ENCODE results near the gene RAB20. TPM values are rescaled to one million over a fixed set of nuclear protein-coding genes. Genes with fewer than 3 reads are reported as not detected.

RAB20 gene
- polyA plus RNA-seq, 2 donors = 1.0 to 2.3 TPM

DNA sequence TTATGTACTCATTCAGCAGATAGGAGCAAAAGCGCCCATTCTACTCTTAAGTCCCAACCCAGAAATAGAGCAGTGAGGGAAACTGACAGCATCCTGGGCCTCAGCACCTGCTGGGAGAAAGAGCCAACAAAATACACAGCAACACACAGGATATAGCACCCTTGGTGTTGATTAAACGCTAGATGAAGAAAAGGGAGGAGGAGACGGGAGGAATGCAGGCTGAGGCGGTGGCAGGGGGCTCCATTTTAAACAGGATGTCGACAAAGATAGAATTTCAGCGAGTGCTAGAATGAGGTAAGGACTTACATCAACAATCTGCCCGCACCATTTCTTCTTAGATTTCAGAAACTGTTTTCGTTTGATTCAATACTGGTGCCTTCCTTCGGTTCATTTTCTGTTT lies 4.6 kb upstream of the RAB20 start:
- Histone ChIP-seq H3K27me3 (ENCODE audit: control insufficient read depth in 1 of 2, insufficient read depth in 2 of 2, low read length in 2 of 2) (no peaks in the 10 kb centered on the region), H3K36me3 (ENCODE audit: control insufficient read depth in 2 of 2, insufficient read depth in 2 of 2, low read length in 1 of 2) (no peaks in the 10 kb centered on the region), H3K27ac (ENCODE audit: low read depth in 2 of 2, low read length in 1 of 2) (no peak overlapping the region), H3K9me3 (ENCODE audit: control insufficient read depth in 2 of 2, insufficient read depth in 1 of 2, low read depth in 1 of 2, low read length in 1 of 2) (no peaks in the 10 kb centered on the region), H3K4me3 (ENCODE audit: low read depth in 1 of 2, low read length in 2 of 2) (no peak overlapping the region), H3K4me1 (ENCODE audit: control insufficient read depth in 2 of 2, insufficient read depth in 2 of 2, low read length in 1 of 2) (peaks cover 0 to 4% of the 10 kb centered on the region in 2 donors)
- WGBS, 2 donors = 90 to 91% methylated on average over 9 of the region's 9 CpGs

DNA sequence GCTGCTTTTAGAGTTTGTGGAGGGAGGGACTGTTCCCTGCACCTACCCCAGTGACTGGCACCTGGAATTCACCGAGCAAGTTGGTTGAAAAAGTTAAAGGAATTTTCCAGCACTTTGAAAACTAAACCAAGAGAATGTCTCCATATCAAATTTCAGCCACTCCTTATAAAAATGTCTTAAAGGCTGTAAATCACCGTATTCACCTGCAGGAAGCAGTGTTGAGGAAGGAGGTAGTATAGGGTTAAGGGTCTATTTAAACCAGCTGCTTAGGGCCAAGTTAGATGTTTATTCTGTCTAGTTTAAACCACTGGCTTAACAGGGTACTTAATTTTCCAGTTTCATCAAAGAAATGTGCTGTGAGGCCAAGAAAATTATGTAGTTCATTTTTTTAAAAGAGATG lies 3.8 kb upstream of the RAB20 start:
- Histone ChIP-seq H3K27me3 (ENCODE audit: control insufficient read depth in 1 of 2, insufficient read depth in 2 of 2, low read length in 2 of 2) (no peaks in the 10 kb centered on the region), H3K27ac (ENCODE audit: low read depth in 2 of 2, low read length in 1 of 2) (no peak overlapping the region), H3K4me1 (ENCODE audit: control insufficient read depth in 2 of 2, insufficient read depth in 2 of 2, low read length in 1 of 2) (peaks cover 0 to 4% of the 10 kb centered on the region in 2 donors), H3K9me3 (ENCODE audit: control insufficient read depth in 2 of 2, insufficient read depth in 1 of 2, low read depth in 1 of 2, low read length in 1 of 2) (no peaks in the 10 kb centered on the region), H3K4me3 (ENCODE audit: low read depth in 1 of 2, low read length in 2 of 2) (no peak overlapping the region), H3K36me3 (ENCODE audit: control insufficient read depth in 2 of 2, insufficient read depth in 2 of 2, low read length in 1 of 2) (no peaks in the 10 kb centered on the region)
- 38 to 41% methylated on average over 2 of the region's 2 CpGs for WGBS, 2 donors

DNA sequence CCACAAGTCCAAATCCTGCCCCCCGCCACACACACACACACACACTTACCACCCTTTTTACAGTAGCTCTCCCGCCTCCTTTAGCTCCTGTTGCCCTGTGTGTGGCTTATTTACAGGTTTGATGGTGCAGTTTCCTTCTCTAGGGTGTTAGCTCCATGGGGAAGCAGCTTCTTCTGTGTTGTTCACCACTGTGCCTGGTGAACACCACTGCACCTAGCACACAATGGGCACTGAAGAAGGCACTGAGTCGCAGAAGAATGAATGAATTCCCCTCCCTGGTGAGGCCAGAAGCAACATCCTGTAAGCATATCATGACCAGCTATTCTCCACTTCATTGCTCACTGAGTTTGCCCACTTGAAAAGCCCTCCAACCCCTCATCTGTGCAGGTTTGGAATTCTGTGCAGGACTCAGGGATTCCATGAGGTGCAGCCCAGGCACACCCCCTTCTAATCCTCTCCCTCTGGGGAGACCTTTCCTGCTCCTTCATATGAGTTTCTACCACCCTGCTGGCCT lies 3.0 kb upstream of the RAB20 start:
- H3K4me3 ChIP-seq (ENCODE audit: low read depth in 1 of 2, low read length in 2 of 2) = no peak overlapping the region
- no peak overlapping the region for H3K27ac ChIP-seq (ENCODE audit: low read depth in 2 of 2, low read length in 1 of 2)
- H3K36me3 ChIP-seq (ENCODE audit: control insufficient read depth in 2 of 2, insufficient read depth in 2 of 2, low read length in 1 of 2) = no peaks in the 10 kb centered on the region
- H3K27me3 ChIP-seq (ENCODE audit: control insufficient read depth in 1 of 2, insufficient read depth in 2 of 2, low read length in 2 of 2) = no peaks in the 10 kb centered on the region
- WGBS, 2 donors = 93 to 95% methylated on average over 3 of the region's 3 CpGs
- H3K4me1 ChIP-seq (ENCODE audit: control insufficient read depth in 2 of 2, insufficient read depth in 2 of 2, low read length in 1 of 2) = peaks cover 0 to 4% of the 10 kb centered on the region in 2 donors
- no peaks in the 10 kb centered on the region for H3K9me3 ChIP-seq (ENCODE audit: control insufficient read depth in 2 of 2, insufficient read depth in 1 of 2, low read depth in 1 of 2, low read length in 1 of 2)

DNA sequence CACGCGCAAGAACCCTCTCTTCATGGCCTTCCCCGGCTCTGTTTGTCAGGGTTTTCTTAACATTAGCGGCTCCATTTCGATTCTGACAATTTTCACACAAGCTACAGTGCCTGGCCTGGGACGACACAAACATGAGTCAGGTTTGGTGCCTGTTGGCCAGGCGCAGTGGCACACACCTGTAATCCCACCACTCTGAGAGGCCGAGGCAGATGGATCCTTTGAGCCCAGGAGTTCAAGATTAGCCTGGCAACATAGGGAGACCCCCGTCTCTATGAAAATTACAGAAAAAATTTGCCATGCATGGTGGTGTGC lies 1.9 kb upstream of the RAB20 start:
- Histone ChIP-seq H3K4me1 (ENCODE audit: control insufficient read depth in 2 of 2, insufficient read depth in 2 of 2, low read length in 1 of 2) (peaks cover 0 to 4% of the 10 kb centered on the region in 2 donors), H3K4me3 (ENCODE audit: low read depth in 1 of 2, low read length in 2 of 2) (no peak overlapping the region), H3K36me3 (ENCODE audit: control insufficient read depth in 2 of 2, insufficient read depth in 2 of 2, low read length in 1 of 2) (no peaks in the 10 kb centered on the region), H3K27me3 (ENCODE audit: control insufficient read depth in 1 of 2, insufficient read depth in 2 of 2, low read length in 2 of 2) (no peaks in the 10 kb centered on the region), H3K9me3 (ENCODE audit: control insufficient read depth in 2 of 2, insufficient read depth in 1 of 2, low read depth in 1 of 2, low read length in 1 of 2) (no peaks in the 10 kb centered on the region), H3K27ac (ENCODE audit: low read depth in 2 of 2, low read length in 1 of 2) (no peak overlapping the region)
- 74 to 89% methylated on average over 9 of the region's 9 CpGs for WGBS, 2 donors

DNA sequence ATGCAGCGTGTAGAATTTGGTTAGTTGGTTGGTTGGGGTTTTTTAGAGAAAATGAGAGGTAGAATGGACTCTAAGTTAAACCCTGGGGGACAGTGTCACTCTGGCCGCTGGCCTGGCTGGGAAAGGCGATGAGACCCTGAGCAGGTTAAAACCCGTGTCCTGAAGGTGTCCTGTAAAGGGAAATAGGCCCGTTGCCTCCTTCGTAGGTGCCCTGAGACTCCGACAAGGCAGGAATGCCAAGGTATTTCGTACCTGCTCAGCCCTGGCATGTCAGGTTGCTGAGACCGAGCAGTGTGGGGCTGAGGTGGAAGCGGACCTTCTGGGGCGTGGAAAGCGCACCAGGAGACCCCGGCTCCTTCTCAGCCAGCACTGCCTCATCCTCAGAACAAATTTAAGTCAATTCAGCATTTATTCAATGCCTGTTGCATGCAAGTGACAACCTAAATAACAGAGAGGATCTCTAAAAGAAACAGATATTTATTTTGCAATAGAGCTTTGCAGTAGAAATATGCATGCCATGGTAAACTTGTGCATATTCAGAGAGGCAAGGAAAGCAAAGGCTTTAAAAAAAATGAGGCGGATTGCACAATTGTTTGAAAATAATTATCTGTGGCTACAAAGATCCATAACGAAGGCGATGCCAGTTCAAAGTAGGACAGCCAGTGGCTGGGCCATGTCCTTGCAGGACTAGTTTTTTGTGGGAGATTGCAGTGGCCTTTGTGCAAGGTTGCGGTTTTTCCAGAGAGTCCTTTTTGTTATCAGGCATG lies 1.4 kb upstream of the RAB20 start:
- Histone ChIP-seq H3K4me1 (ENCODE audit: control insufficient read depth in 2 of 2, insufficient read depth in 2 of 2, low read length in 1 of 2) (peaks cover 0 to 4% of the 10 kb centered on the region in 2 donors), H3K27me3 (ENCODE audit: control insufficient read depth in 1 of 2, insufficient read depth in 2 of 2, low read length in 2 of 2) (no peaks in the 10 kb centered on the region), H3K27ac (ENCODE audit: low read depth in 2 of 2, low read length in 1 of 2) (no peak overlapping the region), H3K9me3 (ENCODE audit: control insufficient read depth in 2 of 2, insufficient read depth in 1 of 2, low read depth in 1 of 2, low read length in 1 of 2) (no peaks in the 10 kb centered on the region), H3K4me3 (ENCODE audit: low read depth in 1 of 2, low read length in 2 of 2) (no peak overlapping the region), H3K36me3 (ENCODE audit: control insufficient read depth in 2 of 2, insufficient read depth in 2 of 2, low read length in 1 of 2) (no peaks in the 10 kb centered on the region)
- WGBS, 2 donors = 75 to 83% methylated on average over 17 of the region's 17 CpGs

DNA sequence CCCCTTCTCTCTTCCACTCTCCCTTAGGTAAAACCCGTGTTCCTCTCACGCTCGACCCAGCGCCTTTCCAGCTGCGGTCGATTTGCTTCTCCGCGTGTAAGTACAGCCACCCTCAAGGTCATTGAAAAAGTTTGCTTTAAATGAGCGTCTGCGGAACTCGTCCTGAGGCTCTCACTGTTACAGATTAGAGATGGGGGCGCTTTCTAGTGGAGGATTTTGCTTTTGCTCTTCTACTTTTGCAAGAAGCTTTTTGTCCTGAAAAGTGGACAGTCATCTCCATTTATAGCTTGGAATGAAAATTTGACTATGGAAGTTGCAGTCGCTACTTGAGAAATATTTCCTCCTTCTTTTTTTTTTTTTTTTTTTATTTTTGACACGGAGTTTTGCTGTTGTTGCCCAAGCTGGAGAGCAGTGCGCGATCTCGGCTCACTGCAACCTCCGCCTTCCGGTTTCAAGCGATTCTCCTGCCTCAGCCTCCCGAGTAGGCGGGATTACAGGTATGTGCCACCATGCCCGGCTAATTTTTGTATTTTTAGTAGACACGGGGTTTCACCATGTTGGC lies 595 bp upstream of the RAB20 start:
- Histone ChIP-seq H3K4me1 (ENCODE audit: control insufficient read depth in 2 of 2, insufficient read depth in 2 of 2, low read length in 1 of 2) (peaks cover 0 to 4% of the 10 kb centered on the region in 2 donors), H3K4me3 (ENCODE audit: low read depth in 1 of 2, low read length in 2 of 2) (peak overlapping the region; percentile 62 to 64), H3K9me3 (ENCODE audit: control insufficient read depth in 2 of 2, insufficient read depth in 1 of 2, low read depth in 1 of 2, low read length in 1 of 2) (no peaks in the 10 kb centered on the region)

DNA sequence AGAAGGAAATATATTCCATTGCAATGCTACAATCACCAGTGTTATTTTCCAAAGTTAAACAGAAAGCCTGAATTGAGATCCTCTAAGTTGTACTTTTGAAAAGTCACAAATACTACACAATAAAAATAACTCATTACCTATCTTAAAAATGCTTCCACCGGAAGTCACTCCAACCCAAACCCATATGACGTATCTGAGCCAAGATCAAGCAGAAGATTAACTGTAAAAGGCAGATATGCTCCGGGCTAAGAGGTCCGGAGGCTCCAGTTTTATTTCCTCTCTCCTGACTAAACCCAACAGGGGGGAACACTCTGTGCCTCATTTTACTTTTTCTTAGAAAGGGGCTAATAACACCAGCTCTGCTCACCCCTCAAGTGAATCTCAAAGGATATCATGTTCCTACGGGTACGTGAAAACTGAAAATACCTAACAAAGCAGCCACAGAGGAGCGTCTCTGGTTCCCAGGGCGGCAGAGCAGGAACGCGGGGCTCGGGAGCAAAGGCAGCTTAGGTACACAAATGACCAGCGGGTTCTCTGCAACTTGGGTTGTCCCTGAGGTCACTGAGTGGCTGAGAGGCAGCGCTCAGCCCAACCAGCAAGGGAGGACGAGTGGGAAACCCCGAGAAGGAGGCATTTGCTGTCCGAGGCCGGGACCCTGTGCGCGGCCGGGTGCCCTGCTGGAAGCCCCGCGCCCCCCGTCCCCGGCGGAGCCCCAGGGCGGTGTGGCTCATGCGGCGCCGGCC lies 750 bp downstream of the RAB20 start:
- Histone ChIP-seq H3K4me3 (ENCODE audit: low read depth in 1 of 2, low read length in 2 of 2) (peak overlapping the region; percentile 61 to 62), H3K27me3 (ENCODE audit: control insufficient read depth in 1 of 2, insufficient read depth in 2 of 2, low read length in 2 of 2) (no peaks in the 10 kb centered on the region), H3K9me3 (ENCODE audit: control insufficient read depth in 2 of 2, insufficient read depth in 1 of 2, low read depth in 1 of 2, low read length in 1 of 2) (no peaks in the 10 kb centered on the region), H3K36me3 (ENCODE audit: control insufficient read depth in 2 of 2, insufficient read depth in 2 of 2, low read length in 1 of 2) (no peaks in the 10 kb centered on the region), H3K4me1 (ENCODE audit: control insufficient read depth in 2 of 2, insufficient read depth in 2 of 2, low read length in 1 of 2) (peaks cover 0 to 4% of the 10 kb centered on the region in 2 donors), H3K27ac (ENCODE audit: low read depth in 2 of 2, low read length in 1 of 2) (peak overlapping the region; percentile 76 to 79)
- WGBS, 2 donors = 1 to 2% methylated on average over 29 of the region's 29 CpGs

More for the DNA sequence above, 595 bp upstream of the RAB20 start:
- no peaks in the 10 kb centered on the region for H3K36me3 ChIP-seq (ENCODE audit: control insufficient read depth in 2 of 2, insufficient read depth in 2 of 2, low read length in 1 of 2)
- peak overlapping the region; percentile 71 to 92 for H3K27ac ChIP-seq (ENCODE audit: low read depth in 2 of 2, low read length in 1 of 2)
- no peaks in the 10 kb centered on the region for H3K27me3 ChIP-seq (ENCODE audit: control insufficient read depth in 1 of 2, insufficient read depth in 2 of 2, low read length in 2 of 2)
- WGBS, 2 donors = 13 to 14% methylated on average over 24 of the region's 24 CpGs

DNA sequence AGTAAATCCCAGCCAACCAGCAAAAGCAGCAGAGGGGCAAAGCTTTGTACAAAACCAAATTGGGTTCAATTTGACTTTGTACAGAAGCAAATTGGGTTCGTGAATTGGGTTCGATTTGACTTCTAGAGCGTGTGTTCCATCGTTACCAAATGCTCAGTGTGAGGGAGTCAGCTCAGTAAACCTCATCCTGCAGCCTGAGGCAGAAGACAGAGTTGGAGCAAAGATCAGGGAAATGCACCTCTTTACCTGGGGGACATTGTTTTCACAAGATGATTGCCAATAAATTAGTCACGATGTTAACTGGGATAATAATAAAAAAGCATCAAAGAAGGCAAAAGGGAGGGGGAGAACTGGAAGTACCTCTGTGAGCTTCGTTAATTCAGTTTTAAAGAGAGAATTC lies 1.5 kb downstream of the RAB20 start:
- H3K4me3 ChIP-seq (ENCODE audit: low read depth in 1 of 2, low read length in 2 of 2) = no peak overlapping the region
- H3K4me1 ChIP-seq (ENCODE audit: control insufficient read depth in 2 of 2, insufficient read depth in 2 of 2, low read length in 1 of 2) = peaks cover 0 to 4% of the 10 kb centered on the region in 2 donors
- no peaks in the 10 kb centered on the region for H3K9me3 ChIP-seq (ENCODE audit: control insufficient read depth in 2 of 2, insufficient read depth in 1 of 2, low read depth in 1 of 2, low read length in 1 of 2)
- H3K27ac ChIP-seq (ENCODE audit: low read depth in 2 of 2, low read length in 1 of 2) = peak overlapping the region; percentile 13 to 27
- WGBS, 2 donors = 33 to 38% methylated on average over 6 of the region's 6 CpGs
- no peaks in the 10 kb centered on the region for H3K36me3 ChIP-seq (ENCODE audit: control insufficient read depth in 2 of 2, insufficient read depth in 2 of 2, low read length in 1 of 2)
- no peaks in the 10 kb centered on the region for H3K27me3 ChIP-seq (ENCODE audit: control insufficient read depth in 1 of 2, insufficient read depth in 2 of 2, low read length in 2 of 2)

DNA sequence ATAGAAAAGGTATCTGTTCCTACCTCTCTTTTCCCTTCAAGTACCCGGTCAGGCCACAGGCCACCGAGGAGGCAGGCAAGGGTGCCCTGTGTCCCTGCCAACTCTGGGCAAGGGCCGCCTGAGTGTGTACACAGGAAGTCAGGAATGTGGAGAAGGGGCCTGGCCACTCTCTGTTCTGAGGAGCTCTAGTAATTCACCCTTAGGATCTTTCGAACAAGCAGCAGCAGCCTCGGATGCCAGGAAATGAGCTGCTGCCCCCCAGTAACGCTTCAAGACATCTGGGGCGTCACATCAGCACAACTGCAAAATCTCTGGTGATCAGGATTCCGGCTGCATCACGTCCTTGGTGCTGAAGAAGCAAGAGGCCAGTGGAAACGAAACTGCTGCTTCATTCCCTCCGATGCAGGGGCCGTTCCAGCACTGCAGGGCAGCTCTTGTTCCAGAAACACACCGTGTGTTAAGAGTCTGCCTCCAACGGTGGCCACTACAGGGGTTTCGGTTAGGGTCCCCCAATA lies 2.0 kb downstream of the RAB20 start:
- Histone ChIP-seq H3K4me1 (ENCODE audit: control insufficient read depth in 2 of 2, insufficient read depth in 2 of 2, low read length in 1 of 2) (peaks cover 0 to 4% of the 10 kb centered on the region in 2 donors), H3K4me3 (ENCODE audit: low read depth in 1 of 2, low read length in 2 of 2) (no peak overlapping the region), H3K27me3 (ENCODE audit: control insufficient read depth in 1 of 2, insufficient read depth in 2 of 2, low read length in 2 of 2) (no peaks in the 10 kb centered on the region), H3K36me3 (ENCODE audit: control insufficient read depth in 2 of 2, insufficient read depth in 2 of 2, low read length in 1 of 2) (no peaks in the 10 kb centered on the region), H3K27ac (ENCODE audit: low read depth in 2 of 2, low read length in 1 of 2) (peak overlapping the region; percentile 7 to 27), H3K9me3 (ENCODE audit: control insufficient read depth in 2 of 2, insufficient read depth in 1 of 2, low read depth in 1 of 2, low read length in 1 of 2) (no peaks in the 10 kb centered on the region)
- WGBS, 2 donors = 36 to 39% methylated on average over 15 of the region's 15 CpGs
